Stimulated activated CD8-positive, alpha-beta memory T cell treated with anti-CD3 and anti-CD28 coated beads, Interleukin-4, amount 100 ng/mL, for 1 hour (primary cell): Measurements from ENCODE around the gene THSD7B.
"Not testable (repeated sequence)": the region's sequence is repeated elsewhere in the genome, so short reads cannot be mapped to it uniquely, and the experiment has no call there.

Experiments used
- DNase-seq, 2 donors: peaks; one replicate each; pipeline ENCODE4 v3.0.0-alpha.2; 2020; ENCODE audit warnings: low read depth in 2 of 2, low spot score in 1 of 2

Gene THSD7B

GRCh38 chr2:136927156-136927555, 161.8 kb downstream of the THSD7B start:
- no peak for DNase-seq

GRCh38 chr2:136929531-136929930, 164.2 kb downstream of the THSD7B start:
- no peak for DNase-seq

- DNase-seq = no peak
These were observed 167.4 kb downstream of the THSD7B start for GRCh38 chr2:136932700-136933099.

GRCh38 chr2:136935119-136935518, 169.8 kb downstream of the THSD7B start:
- no peak for DNase-seq

- no peak for DNase-seq
These were observed 190.7 kb downstream of the THSD7B start for GRCh38 chr2:136956050-136956449.

DNA sequence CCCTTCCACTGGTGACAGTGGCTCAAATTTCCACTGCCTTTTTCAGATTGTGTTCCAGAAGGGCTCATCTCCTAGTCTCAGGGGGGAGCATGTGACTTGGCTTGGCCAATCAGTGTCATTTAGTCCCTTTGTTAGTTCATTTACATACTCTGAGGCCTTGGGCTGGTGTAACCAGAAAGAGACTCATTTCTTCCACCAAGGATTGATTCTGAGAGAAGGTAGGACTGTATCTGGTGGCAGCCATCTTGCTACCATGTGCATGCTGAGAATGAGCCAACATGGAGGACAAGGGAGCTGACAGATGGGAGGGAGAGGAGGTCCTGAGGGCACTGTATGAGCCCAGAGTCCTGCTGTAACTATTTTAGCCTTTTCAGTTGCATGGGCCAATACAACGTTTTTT, 191.7 kb downstream of the THSD7B start:
- DNase-seq = no peak

DNA sequence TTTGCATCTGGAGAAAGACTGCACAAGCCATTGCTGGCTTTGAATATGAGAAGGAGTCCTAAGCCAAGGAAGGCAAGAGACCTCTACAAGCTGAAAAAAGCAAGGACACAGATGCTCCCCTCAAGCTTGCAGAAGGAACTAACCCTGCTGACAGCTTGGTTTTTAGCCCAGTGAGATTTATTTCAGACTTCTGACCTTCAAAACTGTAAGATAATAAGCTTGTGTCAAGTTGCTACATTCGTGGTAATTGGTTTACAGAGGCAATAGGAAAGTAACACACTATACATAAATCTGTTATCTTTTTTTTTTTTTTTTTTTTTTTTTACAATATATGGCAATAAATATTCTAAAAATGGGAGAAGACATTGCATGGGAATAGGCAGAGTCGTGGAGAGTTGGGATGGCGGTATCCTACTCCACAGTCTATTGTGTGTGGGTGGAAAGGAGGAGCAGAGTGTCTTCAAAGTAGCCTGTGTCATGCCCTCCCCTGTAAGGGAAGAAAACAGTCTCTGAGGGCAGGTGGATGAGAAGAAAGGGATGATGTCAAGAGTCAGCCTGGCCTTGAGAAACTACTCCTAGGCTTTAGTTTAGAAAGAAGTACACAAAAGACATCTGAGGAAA, 196.9 kb downstream of the THSD7B start:
- no peak for DNase-seq

DNA sequence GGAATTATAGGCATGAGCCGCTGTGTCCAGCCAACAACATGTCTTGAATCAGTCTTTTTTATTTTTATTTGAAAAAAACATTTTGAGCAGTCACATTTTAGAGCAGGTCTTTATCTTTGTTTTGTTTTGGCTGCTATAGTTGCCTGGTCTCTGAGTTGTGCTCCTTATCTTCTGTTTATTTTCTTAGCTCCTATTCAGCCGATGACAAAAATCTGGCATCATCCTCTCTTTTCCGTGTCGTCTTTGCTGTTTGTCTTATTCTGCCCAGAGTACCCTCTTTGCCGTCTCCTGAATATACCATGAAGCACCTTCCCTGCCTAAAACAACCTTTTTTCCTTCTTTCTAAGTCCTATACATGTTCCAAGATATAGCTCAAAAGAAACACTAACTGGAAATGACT, 201.1 kb downstream of the THSD7B start:
- no peak for DNase-seq

DNA sequence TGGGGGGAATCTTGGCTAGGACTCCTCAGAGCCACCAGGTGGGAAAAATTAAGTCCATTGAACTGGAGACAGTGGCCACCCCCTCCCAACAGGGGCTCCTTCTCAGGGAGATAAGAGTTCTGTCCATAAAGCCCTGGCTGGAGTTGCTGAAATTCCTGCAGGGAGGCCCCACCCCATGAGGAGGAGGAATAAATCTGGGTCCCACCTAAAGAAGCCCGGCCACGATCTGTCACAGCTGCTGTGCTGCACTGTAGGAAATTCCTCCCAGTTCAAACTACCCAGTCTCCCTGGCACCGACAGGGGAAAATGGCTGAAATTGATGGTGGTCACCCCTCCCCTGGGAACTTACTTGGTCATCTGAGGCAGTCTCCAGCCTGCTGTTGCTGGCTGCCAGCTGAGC, 215.0 kb downstream of the THSD7B start:
- no peak for DNase-seq

- not testable (repeated sequence) for DNase-seq
These were observed 216.3 kb downstream of the THSD7B start for GRCh38 chr2:136981689-136982088.

DNA sequence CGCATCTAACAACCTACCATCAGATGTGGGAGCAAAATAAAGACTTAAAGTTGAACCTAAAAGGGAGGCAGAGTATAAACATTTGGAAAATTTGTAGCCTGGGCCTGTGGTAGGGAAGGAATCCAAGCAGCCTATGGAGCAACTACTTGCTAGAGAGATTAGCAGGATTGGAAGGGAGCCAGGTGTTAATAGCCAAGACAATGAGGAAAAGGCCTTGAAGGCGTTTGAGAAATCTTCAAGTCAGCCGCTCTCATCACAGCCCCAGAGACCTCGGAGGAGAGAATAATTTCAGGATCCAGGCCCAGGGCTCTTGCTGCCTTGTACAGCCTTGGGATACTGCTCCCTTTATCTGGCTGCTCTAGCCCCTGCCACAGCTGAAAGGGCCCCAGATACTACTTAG, 219.7 kb downstream of the THSD7B start:
- no peak for DNase-seq

GRCh38 chr2:136986605-136987221, 221.4 kb downstream of the THSD7B start:
- no peak for DNase-seq

- DNase-seq = no peak
These were observed 225.0 kb downstream of the THSD7B start for GRCh38 chr2:136990316-136990715.

DNA sequence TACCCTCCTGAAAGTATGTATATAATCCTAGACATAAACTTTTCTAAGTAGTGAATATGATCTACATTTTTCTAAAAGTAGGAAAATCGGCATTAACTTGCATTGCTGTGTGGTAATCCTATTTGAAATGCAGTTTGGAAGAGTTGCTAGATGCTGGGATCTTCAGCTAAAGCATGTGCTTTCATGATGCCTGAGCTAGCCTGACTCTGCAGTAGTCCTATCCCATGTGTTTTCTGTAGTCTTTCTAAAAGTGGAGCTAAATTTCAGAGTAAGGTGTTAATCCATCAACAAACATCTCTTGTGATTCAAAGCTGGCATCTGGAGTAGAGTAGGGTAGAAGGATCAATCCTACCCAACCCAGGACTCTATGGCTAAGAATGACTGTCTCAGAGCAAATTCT, 229.4 kb downstream of the THSD7B start:
- DNase-seq = no peak

- DNase-seq = no peak
These were observed 232.2 kb downstream of the THSD7B start for GRCh38 chr2:136997557-136997956.

DNA sequence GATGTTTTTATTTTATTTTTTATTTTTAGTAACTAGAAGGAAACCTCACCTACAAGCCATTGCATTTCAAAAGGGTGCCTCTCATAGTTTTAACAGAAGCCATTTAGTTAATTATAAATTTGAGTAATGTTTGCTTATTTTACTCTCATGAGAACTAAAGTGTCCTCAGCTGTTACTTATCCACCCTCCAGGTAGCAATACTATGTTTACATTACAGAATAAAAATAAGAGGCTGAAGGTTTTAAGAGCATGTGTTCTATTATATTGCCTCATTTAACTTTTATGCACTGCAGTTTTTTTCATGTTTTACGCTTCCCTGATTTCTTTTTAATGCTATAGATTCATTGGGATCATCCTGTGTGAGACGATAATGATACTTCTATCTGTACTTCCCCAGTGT, 235.5 kb downstream of the THSD7B start:
- no peak for DNase-seq

- no peak for DNase-seq
These were observed 237.6 kb downstream of the THSD7B start for GRCh38 chr2:137002896-137003295.

- no peak for DNase-seq
These were observed 239.9 kb downstream of the THSD7B start for GRCh38 chr2:137005210-137005609.

DNA sequence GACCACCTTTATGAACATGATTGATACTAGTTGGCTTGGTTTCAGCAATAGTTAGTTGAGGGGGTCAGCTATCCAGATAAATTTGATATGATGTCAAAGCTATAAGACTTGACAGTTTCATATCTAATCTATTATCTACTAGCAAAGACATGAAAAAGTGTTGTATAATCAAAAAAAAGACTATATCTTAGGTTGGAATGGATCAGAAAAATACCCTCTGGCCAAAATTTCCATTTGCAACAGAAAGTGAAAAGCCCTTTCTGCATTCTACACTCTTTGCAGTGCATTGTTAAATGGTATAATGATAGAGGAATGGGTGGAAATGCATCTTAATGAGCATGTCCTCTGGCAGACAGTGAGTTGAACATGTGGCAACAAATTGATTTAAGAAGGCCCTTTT, 242.6 kb downstream of the THSD7B start:
- no peak for DNase-seq

DNA sequence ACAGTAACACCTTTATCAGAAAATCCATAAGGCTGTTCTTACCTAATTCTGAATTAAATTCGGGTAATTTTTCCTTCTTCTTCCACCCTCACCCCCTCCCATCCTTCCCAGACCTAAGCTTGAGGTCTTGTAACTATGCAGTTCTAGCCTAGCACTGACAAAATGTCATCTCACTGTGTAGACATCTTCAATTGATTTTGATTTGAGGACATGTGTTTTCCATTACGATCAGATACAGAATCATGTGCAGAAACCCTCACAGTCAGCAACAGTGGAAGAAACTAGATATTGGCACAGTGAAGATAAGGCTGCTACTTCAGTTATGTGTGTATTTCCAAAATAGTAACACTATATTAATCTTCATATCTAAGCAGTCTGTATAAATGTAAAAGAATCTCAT, 244.6 kb downstream of the THSD7B start:
- no peak for DNase-seq

DNA sequence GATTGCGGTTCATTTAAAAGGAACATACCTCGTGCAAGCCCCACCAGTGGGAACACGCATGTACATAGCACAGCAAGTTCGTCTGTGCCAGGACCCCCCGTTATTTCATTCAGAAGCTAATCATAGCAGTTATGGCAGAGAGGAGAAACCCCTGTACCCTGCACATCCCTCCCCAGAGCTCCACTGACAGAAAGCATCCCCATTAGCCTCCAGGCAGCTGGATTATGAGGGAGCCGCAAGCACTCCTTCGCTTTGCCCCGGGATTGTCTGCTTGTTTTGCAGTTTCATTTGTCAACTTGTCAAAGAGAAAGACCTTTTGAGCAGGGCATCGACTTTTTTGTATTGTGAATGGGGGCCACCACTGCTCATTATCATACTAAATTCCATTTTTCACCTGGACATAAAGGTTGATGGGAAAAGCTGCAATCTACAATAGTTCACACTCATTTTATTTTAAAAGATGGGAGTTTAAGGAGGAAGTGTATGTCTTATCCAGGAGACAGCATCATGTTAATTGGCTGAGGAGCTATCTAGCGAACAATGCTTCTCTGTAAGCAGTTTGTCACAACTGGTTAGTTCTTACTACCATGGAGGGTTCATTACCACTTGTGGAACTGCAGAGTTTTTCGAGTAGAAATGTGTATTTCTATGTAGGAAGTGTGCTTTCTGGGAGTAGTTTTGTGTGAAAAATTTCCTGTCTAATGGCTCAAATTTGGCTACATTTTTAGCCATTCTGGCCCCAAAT, 255.3 kb downstream of the THSD7B start:
- no peak for DNase-seq

GRCh38 chr2:137021763-137022162, 256.4 kb downstream of the THSD7B start:
- DNase-seq = no peak

GRCh38 chr2:137023205-137023604, 257.9 kb downstream of the THSD7B start:
- DNase-seq = no peak
